Peyer's patch (tissue), 4 donors: ENCODE results near the gene SYNRG. TPM values are rescaled to one million over a fixed set of nuclear protein-coding genes. Genes with fewer than 3 reads are reported as not detected.
"Not testable (repeated sequence)": the region's sequence is repeated elsewhere in the genome, so short reads cannot be mapped to it uniquely, and the experiment has no call there.

Source experiments
- DNase-seq, 3 donors: peaks; one replicate each; pipeline ENCODE4 v3.0.0-alpha.2; 2017 to 2019
- H3K27ac ChIP-seq, 4 donors: fragments of 200-600 bp; sonication (generic); one replicate each; pipeline ENCODE4 v1.5.1; 2016 to 2019
- H3K27me3 ChIP-seq, 2 donors: fragments of 200-600 bp; sonication (generic); one replicate each; pipeline ENCODE4 v1.5.1; 2019
- H3K36me3 ChIP-seq, 3 donors: fragments of 200-600 bp; sonication (generic); one replicate each; pipeline ENCODE4 v1.5.1; 2016 to 2019
- H3K4me1 ChIP-seq, 4 donors: fragments of 200-600 bp; sonication (generic); one replicate each; pipeline ENCODE4 v1.5.1; 2016 to 2019
- H3K4me3 ChIP-seq, 4 donors: fragments of 200-600 bp; sonication (generic); 1 replicate in 3 of 4; 2 replicates in 1 of 4; pipeline ENCODE4 v1.5.1; 2016 to 2019; ENCODE audit warnings: mild to moderate bottlenecking in 1 of 4
- H3K9me3 ChIP-seq, 4 donors: fragments of 200-600 bp; sonication (generic); one replicate each; pipeline ENCODE4 v1.5.1; 2016 to 2019; ENCODE audit warnings: mild to moderate bottlenecking in 1 of 4
- CTCF ChIP-seq, 6 experiments: fragments of 450-650 bp in 4 of 6; fragments of 200-600 bp in 2 of 6; sonication (generic) in 1 of 6; IDR thresholded peaks; one replicate each; pipeline ENCODE4 v1.5.1; 2017 to 2019; ENCODE audit warnings: antibody characterized with exemption in 6 of 6, mild to moderate bottlenecking in 3 of 6, moderate library complexity in 1 of 6
- POLR2A ChIP-seq, 2 donors: fragments of 450-650 bp; IDR thresholded peaks; one replicate each; pipeline ENCODE4 v1.5.1; 2017; ENCODE audit warnings: antibody characterized with exemption in 2 of 2, mild to moderate bottlenecking in 2 of 2, moderate library complexity in 2 of 2
- total RNA-seq, 4 donors: library from RNA; depleted of rRNA; stranded (reverse); fragments of >200 nt; gene quantifications; one replicate each; pipeline ENCODE4 v1.1.0, GENCODE V29; 2016

Gene SYNRG
- total RNA-seq, 4 donors from 2014 or later, result 42.5 to 102 (median 49.5) TPM

- peaks cover 0 to 51% (median 0%) of the 10 kb centered on the region in 3 donors for H3K36me3 ChIP-seq
- no peak for DNase-seq
- no peak overlapping the region for H3K4me3 ChIP-seq
- H3K27ac ChIP-seq, result no peak overlapping the region
- H3K4me1 ChIP-seq, result peaks cover 0 to 15% (median 4%) of the 10 kb centered on the region in 4 donors
- H3K9me3 ChIP-seq, result no peaks in the 10 kb centered on the region
- TF ChIP-seq POLR2A (IDR thresholded peaks at IDR 0.05) (no peak), CTCF (IDR thresholded peaks at IDR 0.05) (no peak)
- H3K27me3 ChIP-seq, result no peaks in the 10 kb centered on the region
These were observed 30.8 kb upstream of the SYNRG start for GRCh38 chr17:37640015-37640414.

- TF ChIP-seq CTCF (IDR thresholded peaks at IDR 0.05), result no peak
- TF ChIP-seq POLR2A (IDR thresholded peaks at IDR 0.05), result no peak
- no peaks in the 10 kb centered on the region for H3K27me3 ChIP-seq
These were observed 28.7 kb upstream of the SYNRG start for GRCh38 chr17:37637956-37638355.

GRCh38 chr17:37616430-37616829, 7.2 kb upstream of the SYNRG start:
- not testable (repeated sequence) for H3K27me3 ChIP-seq, H3K27ac ChIP-seq, H3K4me1 ChIP-seq, H3K9me3 ChIP-seq, H3K4me3 ChIP-seq, DNase-seq
- H3K36me3 ChIP-seq, result peaks cover 0 to 79% (median 0%) of the 10 kb centered on the region in 3 donors

More at GRCh38 chr17:37637956-37638355, 28.7 kb upstream of the SYNRG start:
- DNase-seq, result no peak
- no peak overlapping the region for H3K4me3 ChIP-seq
- peaks cover 0 to 58% (median 0%) of the 10 kb centered on the region in 3 donors for H3K36me3 ChIP-seq
- H3K27ac ChIP-seq, result no peak overlapping the region
- H3K4me1 ChIP-seq, result peaks cover 0 to 12% (median 2%) of the 10 kb centered on the region in 4 donors
- no peaks in the 10 kb centered on the region for H3K9me3 ChIP-seq

GRCh38 chr17:37614823-37615222, 5.6 kb upstream of the SYNRG start:
- Histone ChIP-seq H3K9me3 (no peaks in the 10 kb centered on the region), H3K27ac (no peak overlapping the region), H3K4me3 (no peak overlapping the region), H3K36me3 (peaks cover 0 to 63% (median 0%) of the 10 kb centered on the region in 3 donors), H3K4me1 (peaks cover 0 to 3% (median 0%) of the 10 kb centered on the region in 4 donors), H3K27me3 (no peaks in the 10 kb centered on the region)
- DNase-seq, result no peak
- no peak for TF ChIP-seq POLR2A (IDR thresholded peaks at IDR 0.05)
- no peak for TF ChIP-seq CTCF (IDR thresholded peaks at IDR 0.05)

- Histone ChIP-seq H3K27me3 (no peaks in the 10 kb centered on the region), H3K36me3 (peaks cover 0 to 59% (median 0%) of the 10 kb centered on the region in 3 donors)
These were observed 5.2 kb upstream of the SYNRG start for GRCh38 chr17:37614391-37614790.

GRCh38 chr17:37610971-37611370, 1.8 kb upstream of the SYNRG start:
- no peaks in the 10 kb centered on the region for H3K27me3 ChIP-seq
- peaks cover 0 to 36% (median 0%) of the 10 kb centered on the region in 3 donors for H3K36me3 ChIP-seq
- H3K27ac ChIP-seq, result no peak overlapping the region
- H3K4me1 ChIP-seq, result peaks cover 0 to 11% (median 5%) of the 10 kb centered on the region in 4 donors
- H3K4me3 ChIP-seq, result no peak overlapping the region
- no peak for DNase-seq
- TF ChIP-seq POLR2A (IDR thresholded peaks at IDR 0.05) (no peak), CTCF (IDR thresholded peaks at IDR 0.05) (no peak)
- no peaks in the 10 kb centered on the region for H3K9me3 ChIP-seq

More at GRCh38 chr17:37614391-37614790, 5.2 kb upstream of the SYNRG start:
- no peak overlapping the region for H3K4me3 ChIP-seq
- no peak overlapping the region for H3K27ac ChIP-seq
- peaks cover 0 to 4% (median 0%) of the 10 kb centered on the region in 4 donors for H3K4me1 ChIP-seq
- no peak for TF ChIP-seq CTCF (IDR thresholded peaks at IDR 0.05)
- TF ChIP-seq POLR2A (IDR thresholded peaks at IDR 0.05), result no peak
- H3K9me3 ChIP-seq, result no peaks in the 10 kb centered on the region
- no peak for DNase-seq

- Histone ChIP-seq H3K4me3 (peak overlapping the region in 1 of 4 donors; percentile 83), H3K4me1 (peaks cover 0 to 11% (median 5%) of the 10 kb centered on the region in 4 donors), H3K36me3 (peaks cover 0 to 28% (median 0%) of the 10 kb centered on the region in 3 donors), H3K27ac (peak overlapping the region in 3 of 4 donors; percentile 90 to 100 (median 95))
- H3K9me3 ChIP-seq, H3K27me3 ChIP-seq, DNase-seq: not testable (repeated sequence)
These were observed 813 bp upstream of the SYNRG start for GRCh38 chr17:37610041-37610420.
